Keratinocyte (primary cell): ENCODE data around the gene ROBO4. TPM values are rescaled to one million over a fixed set of nuclear protein-coding genes. Genes with fewer than 3 reads are reported as not detected.
A peak's percentile ranks its signal among the peaks of the same experiment; 100 is the strongest.

Experiments used
- DNase-seq: peaks from one replicate; pipeline ENCODE4 v3.0.0-alpha.2; 2011; ENCODE audit warnings: low read depth, missing footprints, low spot score
- FAIRE-seq: peaks from 2 replicates; lab custom pipeline; 2011; peaks lifted over from hg19 to GRCh38; lab: Jason Lieb, UNC
- H2AFZ ChIP-seq: 2 replicates; pipeline ENCODE4 v1.6.0; 2012; ENCODE audit warnings: low read length, control low read depth, inconsistent platforms; ENCODE audit not compliant: control insufficient read depth
- H3K27ac ChIP-seq: 2 replicates; pipeline ENCODE4 v1.5.1; 2011; ENCODE audit warnings: low read length; ENCODE audit not compliant: control insufficient read depth, insufficient read depth
- H3K27me3 ChIP-seq: 3 replicates; pipeline ENCODE4 v1.6.0; 2011; ENCODE audit warnings: low read length; ENCODE audit not compliant: control insufficient read depth, insufficient read depth; ENCODE audit errors: extremely low read depth
- H3K36me3 ChIP-seq, 2 experiments: 2 replicates in 1 of 2; 3 replicates in 1 of 2; pipeline ENCODE4 v1.5.1; 2011; ENCODE audit warnings: low read length in 2 of 2, mild to moderate bottlenecking in 1 of 2; ENCODE audit not compliant: control insufficient read depth in 2 of 2, insufficient read depth in 2 of 2; ENCODE audit errors: extremely low read depth in 1 of 2
- H3K4me1 ChIP-seq: 3 replicates; pipeline ENCODE4 v1.5.1; 2011; ENCODE audit warnings: low read length; ENCODE audit not compliant: control insufficient read depth, insufficient read depth; ENCODE audit errors: extremely low read depth
- H3K4me2 ChIP-seq: 3 replicates; pipeline ENCODE4 v1.6.0; 2011; ENCODE audit warnings: low read depth, low read length; ENCODE audit not compliant: control insufficient read depth, insufficient read depth; ENCODE audit errors: extremely low read depth
- H3K4me3 ChIP-seq, 3 experiments: fragments of 200-600 bp in 1 of 3; sonication (generic) in 1 of 3; 2 replicates in 2 of 3; 3 replicates in 1 of 3; pipeline ENCODE4 v1.5.1; 2011 to 2016; ENCODE audit warnings: low read length in 3 of 3, mild to moderate bottlenecking in 3 of 3, control low read depth in 2 of 3, inconsistent platforms in 1 of 3, low read depth in 1 of 3, mixed read lengths in 1 of 3, mixed run types in 1 of 3, moderate library complexity in 1 of 3; ENCODE audit not compliant: control insufficient read depth in 2 of 3, insufficient read depth in 2 of 3; ENCODE audit errors: extremely low read depth in 1 of 3
- H3K79me2 ChIP-seq: 2 replicates; pipeline ENCODE4 v1.6.0; 2012; ENCODE audit warnings: low read length; ENCODE audit not compliant: control insufficient read depth, insufficient read depth
- H3K9ac ChIP-seq: 3 replicates; pipeline ENCODE4 v1.6.0; 2011; ENCODE audit warnings: low read length; ENCODE audit not compliant: control insufficient read depth, insufficient read depth; ENCODE audit errors: extremely low read depth
- H3K9me1 ChIP-seq: 3 replicates; pipeline ENCODE4 v1.6.0; 2011; ENCODE audit warnings: low read length; ENCODE audit not compliant: control insufficient read depth, insufficient read depth; ENCODE audit errors: extremely low read depth
- H3K9me3 ChIP-seq: 2 replicates; pipeline ENCODE4 v1.5.1; 2012; ENCODE audit warnings: low read depth, low read length; ENCODE audit not compliant: control insufficient read depth
- H4K20me1 ChIP-seq: 3 replicates; pipeline ENCODE4 v1.6.0; 2011; ENCODE audit warnings: low read length; ENCODE audit not compliant: control insufficient read depth, insufficient read depth; ENCODE audit errors: extremely low read depth
- CTCF ChIP-seq, 3 experiments: IDR thresholded peaks in 1 of 3; conservative IDR thresholded peaks in 1 of 3; optimal IDR thresholded peaks in 1 of 3; 2 replicates in 2 of 3; 3 replicates in 1 of 3; pipeline versions ENCODE3 to v1.5.1; 2011; ENCODE audit warnings: low read length in 3 of 3, mild to moderate bottlenecking in 3 of 3, moderate library complexity in 2 of 3, control low read depth in 1 of 3, inconsistent platforms in 1 of 3; ENCODE audit not compliant: insufficient read depth in 2 of 3; ENCODE audit errors: extremely low read depth in 1 of 3
- EZH2 ChIP-seq: IDR thresholded peaks from one replicate; pipeline ENCODE4 v1.6.1; 2012; ENCODE audit warnings: inconsistent platforms, mild to moderate bottlenecking, low read length, moderate library complexity
- dilution Hi-C: fragments of 300-500 bp; cut with MboI; formaldehyde crosslinking; loops from one replicate; pipeline ENCODE4 v1.7.0; 2020; ENCODE audit warnings: low sequenced_read_pairs; ENCODE audit not compliant: extremely low pct_ligation_motif_present
- polyA plus RNA-seq, 5 experiments: library from polyadenylated mRNA; depleted of rRNA in 3 of 5; stranded (reverse) in 3 of 5; stranded (forward) in 1 of 5; unstranded in 1 of 5; fragments of >200 nt; gene quantifications; 1 replicate in 1 of 5; 2 replicates in 3 of 5; 3 replicates in 1 of 5; pipeline versions ENCODE4 v1.2.1 to v1.2.3, GENCODE V29; 2011 to 2012; ENCODE audit warnings: missing spikeins in 2 of 5, low read depth in 1 of 5, low replicate concordance in 1 of 5

Gene ROBO4
- polyA plus RNA-seq, 1 donor (not counting 4 experiments of a cell fraction or from before 2014, with no cell fraction given) = 0.94 TPM

GRCh38 chr11:124891373-124891861 lies 6.2 kb downstream of the ROBO4 start:
- no peak for TF ChIP-seq EZH2
- TF ChIP-seq CTCF (optimal IDR thresholded peaks at IDR 0.05 in 1 of 3, IDR thresholded peaks at IDR 0.05 in 1 of 3, conservative IDR thresholded peaks at IDR 0.05 in 1 of 3; ENCODE audit: extremely low read depth in 1 of 3, insufficient read depth in 2 of 3, low read length in 3 of 3) = peak in 1 of 3 experiments; percentile 24
- Histone ChIP-seq H3K4me3 (no peak overlapping the region), H3K27me3 (no peaks in the 10 kb centered on the region), H4K20me1 (no peaks in the 10 kb centered on the region), H3K36me3 (no peaks in the 10 kb centered on the region), H3K4me1 (peaks cover 13% of the 10 kb centered on the region), H3K9ac (no peak overlapping the region), H3K27ac (no peak overlapping the region), H3K79me2 (no peaks in the 10 kb centered on the region), H3K9me3 (no peaks in the 10 kb centered on the region), H3K4me2 (no peak overlapping the region), H3K9me1 (no peaks in the 10 kb centered on the region), H2AFZ (no peak overlapping the region)
- dilution Hi-C loops = no loop called here
- DNase-seq (no peak), FAIRE-seq (no peak)

GRCh38 chr11:124890683-124891372 lies 6.8 kb downstream of the ROBO4 start:
- FAIRE-seq = no peak
- H3K79me2 ChIP-seq = no peaks in the 10 kb centered on the region
- dilution Hi-C loops = no loop called here

More at GRCh38 chr11:124890683-124891372, 6.8 kb downstream of the ROBO4 start:
- Histone ChIP-seq H4K20me1 (no peaks in the 10 kb centered on the region), H3K9ac (no peak overlapping the region), H3K27me3 (no peaks in the 10 kb centered on the region), H3K9me3 (no peaks in the 10 kb centered on the region), H3K27ac (no peak overlapping the region), H2AFZ (no peak overlapping the region), H3K4me2 (no peak overlapping the region), H3K4me3 (no peak overlapping the region), H3K36me3 (no peaks in the 10 kb centered on the region), H3K9me1 (no peaks in the 10 kb centered on the region), H3K4me1 (peaks cover 7% of the 10 kb centered on the region)
- DNase-seq = no peak
- TF ChIP-seq EZH2 = no peak
- no peak for TF ChIP-seq CTCF (optimal IDR thresholded peaks at IDR 0.05 in 1 of 3, IDR thresholded peaks at IDR 0.05 in 1 of 3, conservative IDR thresholded peaks at IDR 0.05 in 1 of 3; ENCODE audit: extremely low read depth in 1 of 3, insufficient read depth in 2 of 3, low read length in 3 of 3)
